ENCODE results near the gene SIGLEC14.

SIGLEC14 gene

GRCh38 chr19:51652266-51652665 lies 5.6 kb upstream of the SIGLEC14 start:
- no peak overlapping the region for H3K4me3 ChIP-seq (ENCODE audit: low read depth, low read length)
- TF ChIP-seq CTCF (IDR thresholded peaks at IDR 0.05; ENCODE audit: low read depth, low read length, missing control alignments): no peak
- no peak for DNase-seq (ENCODE audit: low read depth)

- no peak overlapping the region for H3K4me3 ChIP-seq (ENCODE audit: low read depth, low read length)
- no peak for TF ChIP-seq CTCF (IDR thresholded peaks at IDR 0.05; ENCODE audit: low read depth, low read length, missing control alignments)
- peak; percentile 29 for DNase-seq (ENCODE audit: low read depth)
Observed at GRCh38 chr19:51651216-51651846, 4.7 kb upstream of the SIGLEC14 start.

DNA sequence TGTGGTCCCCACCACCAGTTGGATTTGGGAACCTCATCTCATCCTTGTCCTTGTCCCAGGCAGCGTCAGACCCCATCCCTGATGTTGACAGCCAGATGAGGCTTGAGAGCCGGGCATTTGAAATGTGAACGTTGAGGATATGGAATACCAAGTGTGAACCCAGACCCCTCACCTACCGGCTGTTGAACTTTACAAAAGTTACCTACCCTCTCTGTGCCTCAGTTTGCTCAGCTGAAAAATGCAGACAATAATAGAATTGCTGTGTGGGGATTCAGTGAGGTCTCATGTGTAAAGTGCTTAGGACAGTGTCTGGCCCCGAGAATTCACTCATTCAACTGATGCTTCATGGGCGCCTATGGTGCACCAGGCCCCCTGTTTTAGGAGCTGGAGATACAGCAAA lies 693 bp upstream of the SIGLEC14 start:
- no peak overlapping the region for H3K4me3 ChIP-seq (ENCODE audit: low read depth, low read length)
- DNase-seq (ENCODE audit: low read depth): no peak

DNA sequence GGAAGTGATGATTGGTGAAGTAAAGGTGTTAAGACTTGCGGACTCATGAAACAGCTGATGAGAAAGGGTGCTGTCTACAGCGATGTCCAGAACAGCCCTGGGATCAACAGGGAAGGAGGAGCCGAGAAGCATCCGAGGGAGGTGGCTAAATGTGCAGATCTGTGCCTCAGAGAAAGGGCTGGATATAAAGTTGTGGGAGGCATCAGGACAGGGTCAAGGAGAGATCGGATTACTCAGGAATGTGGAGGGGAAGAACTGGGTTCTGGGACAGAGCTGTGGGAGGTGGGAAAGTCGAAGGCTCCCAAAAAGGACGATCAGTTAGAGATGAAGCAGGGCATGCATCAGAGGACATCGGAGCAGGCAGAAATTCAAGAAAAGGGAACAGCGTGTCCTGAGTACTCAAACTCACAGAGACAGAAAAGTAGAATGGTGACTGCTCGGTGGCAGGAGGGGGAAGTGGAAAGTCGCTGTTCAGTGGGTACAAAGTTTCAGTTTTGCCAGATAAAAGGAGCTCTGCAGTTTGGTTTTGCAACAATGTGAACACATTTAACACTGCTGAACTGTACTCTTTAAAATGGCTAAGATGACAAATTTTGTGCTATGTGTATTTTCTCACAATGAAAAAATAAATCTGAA lies 1.9 kb downstream of the SIGLEC14 start:
- DNase-seq (ENCODE audit: low read depth): no peak

More for the DNA sequence above, 693 bp upstream of the SIGLEC14 start:
- TF ChIP-seq CTCF (IDR thresholded peaks at IDR 0.05; ENCODE audit: low read depth, low read length, missing control alignments): no peak

DNA sequence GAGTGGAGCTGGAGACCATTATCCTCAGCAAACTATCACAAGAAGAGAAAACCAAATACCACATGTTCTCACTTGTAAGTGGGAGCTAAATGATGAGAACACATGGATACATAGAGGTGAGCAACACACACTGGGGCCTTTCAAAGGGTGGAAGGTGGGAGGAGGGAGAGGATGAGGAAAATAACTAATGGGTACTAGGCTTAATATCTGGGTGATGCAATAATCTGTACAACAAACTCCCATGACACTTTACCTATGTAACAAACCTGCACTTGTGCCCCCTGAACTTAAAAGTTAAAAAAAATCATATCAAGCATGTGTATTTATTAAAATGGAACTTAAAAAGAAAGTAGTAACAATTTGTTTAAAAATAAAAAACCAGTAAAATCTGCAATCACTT lies 5.0 kb downstream of the SIGLEC14 start:
- no peak for DNase-seq (ENCODE audit: low read depth)
- no peak for TF ChIP-seq CTCF (IDR thresholded peaks at IDR 0.05; ENCODE audit: low read depth, low read length, missing control alignments)
- H3K4me3 ChIP-seq (ENCODE audit: low read depth, low read length): no peak overlapping the region

More for the DNA sequence above, 1.9 kb downstream of the SIGLEC14 start:
- no peak for TF ChIP-seq CTCF (IDR thresholded peaks at IDR 0.05; ENCODE audit: low read depth, low read length, missing control alignments)
- H3K4me3 ChIP-seq (ENCODE audit: low read depth, low read length): no peak overlapping the region

DNA sequence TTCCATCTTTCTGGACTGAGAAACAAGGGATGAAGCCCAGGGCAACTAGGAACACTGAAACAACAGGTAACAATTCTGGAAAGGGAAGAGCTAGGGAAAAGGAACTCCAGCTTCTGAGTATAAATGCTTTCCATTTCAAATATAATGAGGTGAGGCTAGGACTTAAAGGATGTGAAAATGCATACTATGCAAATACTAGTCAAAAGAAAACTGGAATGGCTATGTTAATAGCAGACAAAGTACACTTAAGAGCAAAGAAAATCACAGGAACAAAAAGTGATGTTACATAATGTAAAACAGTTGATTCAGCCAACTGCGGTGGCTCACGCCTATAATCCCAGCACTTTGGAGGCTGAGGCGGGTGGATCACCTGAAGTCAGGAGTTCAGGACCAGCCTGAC lies 6.2 kb downstream of the SIGLEC14 start:
- DNase-seq (ENCODE audit: low read depth): no peak
- no peak for TF ChIP-seq CTCF (IDR thresholded peaks at IDR 0.05; ENCODE audit: low read depth, low read length, missing control alignments)
- H3K4me3 ChIP-seq (ENCODE audit: low read depth, low read length): no peak overlapping the region

DNA sequence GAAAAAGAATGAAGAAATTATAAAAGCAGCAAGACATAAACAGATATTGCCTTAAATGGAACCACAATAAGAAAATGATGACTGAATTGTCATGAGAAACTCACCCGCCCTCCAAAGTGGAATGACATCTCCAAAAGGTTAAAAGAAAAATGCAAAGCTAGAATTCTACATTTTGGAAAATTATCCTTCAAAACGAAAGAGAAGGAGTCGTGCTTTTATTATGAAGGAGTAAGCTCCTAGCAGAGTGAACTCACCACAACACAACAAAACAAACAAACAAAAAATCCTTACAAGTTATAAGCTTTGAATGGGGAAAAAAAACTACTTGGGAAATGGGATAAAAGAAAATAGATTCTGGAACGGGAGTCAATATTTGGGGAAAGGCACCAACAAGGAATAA lies 6.7 kb downstream of the SIGLEC14 start:
- H3K4me3 ChIP-seq (ENCODE audit: low read depth, low read length): no peak overlapping the region
- TF ChIP-seq CTCF (IDR thresholded peaks at IDR 0.05; ENCODE audit: low read depth, low read length, missing control alignments): no peak
- no peak for DNase-seq (ENCODE audit: low read depth)

Data from GM12864 (cell line).